Left colon (tissue), 2 donors: Measurements from ENCODE around the gene UPK1A. TPM values are rescaled to one million over a fixed set of nuclear protein-coding genes. Genes with fewer than 3 reads are reported as not detected.
"Not testable (repeated sequence)": the region's sequence is repeated elsewhere in the genome, so short reads cannot be mapped to it uniquely, and the experiment has no call there.

Source experiments
- ATAC-seq: fragments of 200-7000 bp; cut with Tn5 transposase; one replicate; pipeline ENCODE4 v1.9.1; 2020; ENCODE audit warnings: mild to moderate bottlenecking, moderate library complexity
- DNase-seq, 2 donors: peaks; one replicate each; pipeline ENCODE4 v3.0.0-alpha.2; 2020
- intact Hi-C, 2 donors: fragments of 100-400 bp; cut with DNase I in 1 of 2; cut with micrococcal nuclease in 1 of 2; formaldehyde crosslinking; loops; one replicate each; pipeline versions ENCODE4 v1.11.2 to v1.14.0; 2022; cut with DNase I, micrococcal nuclease
- total RNA-seq, 2 donors: library from RNA; stranded (reverse); fragmentation: NEBNext Ultra II Directional; extraction: Animal tissue kit (Norgen Biotek cat#: 25700); gene quantifications; one replicate each; pipeline ENCODE4 v1.2.1, GENCODE V29; 2021
- donor health status: DM: no; HTN: no; CAD: no.
- donor health status: DM: yes; HTN: yes; CAD: no.

Gene UPK1A
- total RNA-seq, 2 donors from 2014 or later = 0.20 to 0.27 TPM

- peak; percentile 67 for ATAC-seq
- intact Hi-C loops = no loop called here
- peak; percentile 88 to 90 for DNase-seq
These were observed 22.8 kb upstream of the UPK1A start for GRCh38 chr19:35643255-35644205.

- intact Hi-C loops = no loop called here
- ATAC-seq (peak; percentile 80), DNase-seq (peak; percentile 96 to 99)
These were observed 21.9 kb upstream of the UPK1A start for GRCh38 chr19:35644206-35644986.

GRCh38 chr19:35644987-35645679 lies 21.2 kb upstream of the UPK1A start:
- DNase-seq = peak; percentile 89 to 95
- peak; percentile 15 for ATAC-seq
- intact Hi-C loops = no loop called here

- intact Hi-C loops = no loop called here
- ATAC-seq (no peak), DNase-seq (no peak)
These were observed 20.4 kb upstream of the UPK1A start for GRCh38 chr19:35645680-35646511.

- DNase-seq (peak; percentile 92 to 98), ATAC-seq (peak; percentile 68)
- intact Hi-C loops = no loop called here
These were observed 18.0 kb upstream of the UPK1A start, which contains the start of gene COX6B1 for GRCh38 chr19:35648017-35648961. Gene COX6B1 (plus strand): TSS chr19:35648323. CDS start chr19:35651244, 2,921 bp downstream.

GRCh38 chr19:35650581-35650980 lies 15.7 kb upstream of the UPK1A start:
- no peak for DNase-seq
- ATAC-seq = no peak
- intact Hi-C loops = no loop called here

GRCh38 chr19:35654828-35655227 lies 11.5 kb upstream of the UPK1A start:
- DNase-seq, ATAC-seq, intact Hi-C loops: not testable (repeated sequence)

- no peak for ATAC-seq
- intact Hi-C loops = no loop called here
- DNase-seq = no peak
These were observed 10.7 kb upstream of the UPK1A start for GRCh38 chr19:35655600-35655999.

GRCh38 chr19:35656700-35657099 lies 9.6 kb upstream of the UPK1A start:
- ATAC-seq (no peak), DNase-seq (no peak)
- intact Hi-C loops = no loop called here

- DNase-seq = no peak
- intact Hi-C loops = no loop called here
- ATAC-seq = peak; percentile 48
These were observed 8.2 kb upstream of the UPK1A start for GRCh38 chr19:35657904-35658700.

- DNase-seq (no peak), ATAC-seq (no peak)
- intact Hi-C loops = no loop called here
These were observed 4.3 kb upstream of the UPK1A start for GRCh38 chr19:35661995-35662340.

- ATAC-seq = no peak
- intact Hi-C loops = no loop called here
- DNase-seq = no peak
These were observed 2.3 kb upstream of the UPK1A start for GRCh38 chr19:35663981-35664380.

- DNase-seq = no peak
- ATAC-seq = no peak
- intact Hi-C loops = no loop called here
These were observed 1.2 kb upstream of the UPK1A start for GRCh38 chr19:35665157-35665556.

GRCh38 chr19:35665604-35666003 lies 713 bp upstream of the UPK1A start:
- ATAC-seq (no peak), DNase-seq (no peak)
- intact Hi-C loops = no loop called here

- intact Hi-C loops = no loop called here
- DNase-seq (no peak), ATAC-seq (no peak)
These were observed 3.2 kb downstream of the UPK1A start for GRCh38 chr19:35669566-35669965.

GRCh38 chr19:35669974-35670373 lies 3.7 kb downstream of the UPK1A start:
- intact Hi-C loops = no loop called here
- no peak for DNase-seq
- peak; percentile 27 for ATAC-seq

GRCh38 chr19:35670686-35671085 lies 4.4 kb downstream of the UPK1A start:
- ATAC-seq = no peak
- intact Hi-C loops = no loop called here
- DNase-seq = no peak
